ENCODE data around the gene IQSEC1. TPM values are rescaled to one million over a fixed set of nuclear protein-coding genes. Genes with fewer than 3 reads are reported as not detected.

IQSEC1 gene
- total and polyA plus RNA-seq, 9 of the 15 experiments (the other 6 are each of a cell fraction or from before 2014, with no cell fraction given), result 0.56 to 39.0 (median 6.8) TPM

GRCh38 chr3:13087320-13087990 lies 14.2 kb upstream of the IQSEC1 start (continued):
- TF ChIP-seq DLX4 (CRISPR knock-in tag; IDR thresholded peaks at IDR 0.05), result no peak
- no peak for TF ChIP-seq ZFP30 (CRISPR knock-in tag; IDR thresholded peaks at IDR 0.05; ENCODE audit: borderline replicate concordance)
- TF ChIP-seq HDAC2 (IDR thresholded peaks at IDR 0.05), result peak; percentile 96
- TF ChIP-seq MAFG (tag; conservative IDR thresholded peaks at IDR 0.05), result peak; percentile 85
- TF ChIP-seq RBM25 (IDR thresholded peaks at IDR 0.05; ENCODE audit: low read depth, low read length, severe bottlenecking), result peak; percentile 99
- peak; percentile 78 to 95 for TF ChIP-seq KDM1A (IDR thresholded peaks at IDR 0.05)
- TF ChIP-seq DPF2 (IDR thresholded peaks at IDR 0.05), result peak; percentile 49; the same call in 1 of the 2 replicates
- TF ChIP-seq PHF20 (IDR thresholded peaks at IDR 0.05; ENCODE audit: partially characterized antibody), result peak; percentile 66
- peak; percentile 79 for TF ChIP-seq C11orf30 (IDR thresholded peaks at IDR 0.05; ENCODE audit: low read depth)
- peak; percentile 91 for TF ChIP-seq PKNOX1 (IDR thresholded peaks at IDR 0.05)
- no peak for TF ChIP-seq ZSCAN29 (IDR thresholded peaks at IDR 0.05)
- peak; percentile 60 for TF ChIP-seq RBM39 (optimal IDR thresholded peaks at IDR 0.05; ENCODE audit: low read depth, low read length)
- TF ChIP-seq ATF2 (CRISPR knock-in tag; IDR thresholded peaks at IDR 0.05), result no peak
- peak; percentile 98 for TF ChIP-seq SMARCA5 (IDR thresholded peaks at IDR 0.05)
- TF ChIP-seq CHD7 (IDR thresholded peaks at IDR 0.05; ENCODE audit: low read depth, low read length), result no peak
- peak; percentile 87 for TF ChIP-seq PTBP1 (IDR thresholded peaks at IDR 0.05; ENCODE audit: low read depth, low read length)
